ENCODE measurements around the gene ITGA11. TPM values are rescaled to one million over a fixed set of nuclear protein-coding genes. Genes with fewer than 3 reads are reported as not detected.

Gene ITGA11
- total RNA-seq, 2 experiments from 2014 or later: under 0.01 TPM; not detected in 1

GRCh38 chr15:68415061-68415460, 16.9 kb downstream of the ITGA11 start:
- no peaks in the 10 kb centered on the region for H4K20me1 ChIP-seq (ENCODE audit: insufficient read depth, low read length)
- no peaks in the 10 kb centered on the region for H3K36me3 ChIP-seq (ENCODE audit: insufficient read depth, low read length)
- TF ChIP-seq, protein P1, sequence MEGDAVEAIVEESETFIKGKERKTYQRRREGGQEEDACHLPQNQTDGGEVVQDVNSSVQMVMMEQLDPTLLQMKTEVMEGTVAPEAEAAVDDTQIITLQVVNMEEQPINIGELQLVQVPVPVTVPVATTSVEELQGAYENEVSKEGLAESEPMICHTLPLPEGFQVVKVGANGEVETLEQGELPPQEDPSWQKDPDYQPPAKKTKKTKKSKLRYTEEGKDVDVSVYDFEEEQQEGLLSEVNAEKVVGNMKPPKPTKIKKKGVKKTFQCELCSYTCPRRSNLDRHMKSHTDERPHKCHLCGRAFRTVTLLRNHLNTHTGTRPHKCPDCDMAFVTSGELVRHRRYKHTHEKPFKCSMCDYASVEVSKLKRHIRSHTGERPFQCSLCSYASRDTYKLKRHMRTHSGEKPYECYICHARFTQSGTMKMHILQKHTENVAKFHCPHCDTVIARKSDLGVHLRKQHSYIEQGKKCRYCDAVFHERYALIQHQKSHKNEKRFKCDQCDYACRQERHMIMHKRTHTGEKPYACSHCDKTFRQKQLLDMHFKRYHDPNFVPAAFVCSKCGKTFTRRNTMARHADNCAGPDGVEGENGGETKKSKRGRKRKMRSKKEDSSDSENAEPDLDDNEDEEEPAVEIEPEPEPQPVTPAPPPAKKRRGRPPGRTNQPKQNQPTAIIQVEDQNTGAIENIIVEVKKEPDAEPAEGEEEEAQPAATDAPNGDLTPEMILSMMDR (conservative IDR thresholded peaks at IDR 0.05; ENCODE audit: low read length): no peak
- no peak for TF ChIP-seq EZH2phosphoT487 (IDR thresholded peaks at IDR 0.05; ENCODE audit: borderline replicate concordance, low read depth, low read length)
- H3K9me3 ChIP-seq (ENCODE audit: low read length): no peaks in the 10 kb centered on the region
- no TSS peak for BruUV-seq (replicated peaks)
- ChIA-PET POLR2A (no interaction called here), CTCF (ENCODE audit: unreplicated experiment) (no interaction called here)
- no peak overlapping the region for H3K4me2 ChIP-seq (ENCODE audit: low read length)
- intact Hi-C loops (cut with micrococcal nuclease; ENCODE audit: unreplicated experiment): no loop called here
- H3K79me2 ChIP-seq (ENCODE audit: insufficient read depth, low read depth, low read length): no peaks in the 10 kb centered on the region
- no peak for DNase-seq (ENCODE audit: low spot score)
- H3K4me1 ChIP-seq (ENCODE audit: insufficient read depth, low read length, poor library complexity, severe bottlenecking): no peaks in the 10 kb centered on the region
- no peak overlapping the region for H3K4me3 ChIP-seq (ENCODE audit: low read depth, low read length, poor library complexity, severe bottlenecking)
- no peaks in the 10 kb centered on the region for H3K9me2 ChIP-seq (ENCODE audit: insufficient read depth, low read length)
- no peak overlapping the region for H3K27ac ChIP-seq (ENCODE audit: low read depth, low read length, poor library complexity, severe bottlenecking)
- no peak overlapping the region for H2AFZ ChIP-seq (ENCODE audit: low read length)

- ChIA-PET CTCF (ENCODE audit: unreplicated experiment) (no interaction called here), POLR2A (no interaction called here)
- H4K20me1 ChIP-seq (ENCODE audit: insufficient read depth, low read length): no peaks in the 10 kb centered on the region
- no TSS peak for BruUV-seq (replicated peaks)
- H3K9me3 ChIP-seq (ENCODE audit: low read length): no peaks in the 10 kb centered on the region
- no peak overlapping the region for H2AFZ ChIP-seq (ENCODE audit: low read length)
- no peak overlapping the region for H3K4me3 ChIP-seq (ENCODE audit: low read depth, low read length, poor library complexity, severe bottlenecking)
- no peaks in the 10 kb centered on the region for H3K79me2 ChIP-seq (ENCODE audit: insufficient read depth, low read depth, low read length)
- no peak overlapping the region for H3K4me2 ChIP-seq (ENCODE audit: low read length)
- H3K36me3 ChIP-seq (ENCODE audit: insufficient read depth, low read length): no peaks in the 10 kb centered on the region
- H3K4me1 ChIP-seq (ENCODE audit: insufficient read depth, low read length, poor library complexity, severe bottlenecking): no peaks in the 10 kb centered on the region
- TF ChIP-seq EZH2phosphoT487 (IDR thresholded peaks at IDR 0.05; ENCODE audit: borderline replicate concordance, low read depth, low read length): no peak
- TF ChIP-seq, protein P1 (conservative IDR thresholded peaks at IDR 0.05; ENCODE audit: low read length): no peak
- intact Hi-C loops (cut with micrococcal nuclease; ENCODE audit: unreplicated experiment): no loop called here
- no peaks in the 10 kb centered on the region for H3K9me2 ChIP-seq (ENCODE audit: insufficient read depth, low read length)
- no peak overlapping the region for H3K27ac ChIP-seq (ENCODE audit: low read depth, low read length, poor library complexity, severe bottlenecking)
- no peak for DNase-seq (ENCODE audit: low spot score)
Observed at GRCh38 chr15:68414591-68414990, 17.4 kb downstream of the ITGA11 start.

GRCh38 chr15:68414206-68414555, 17.8 kb downstream of the ITGA11 start:
- Histone ChIP-seq H2AFZ (ENCODE audit: low read length) (no peak overlapping the region), H3K27ac (ENCODE audit: low read depth, low read length, poor library complexity, severe bottlenecking) (no peak overlapping the region), H3K9me2 (ENCODE audit: insufficient read depth, low read length) (no peaks in the 10 kb centered on the region), H3K79me2 (ENCODE audit: insufficient read depth, low read depth, low read length) (no peaks in the 10 kb centered on the region), H3K36me3 (ENCODE audit: insufficient read depth, low read length) (no peaks in the 10 kb centered on the region), H4K20me1 (ENCODE audit: insufficient read depth, low read length) (no peaks in the 10 kb centered on the region), H3K9me3 (ENCODE audit: low read length) (no peaks in the 10 kb centered on the region), H3K4me2 (ENCODE audit: low read length) (no peak overlapping the region), H3K4me1 (ENCODE audit: insufficient read depth, low read length, poor library complexity, severe bottlenecking) (no peaks in the 10 kb centered on the region), H3K4me3 (ENCODE audit: low read depth, low read length, poor library complexity, severe bottlenecking) (no peak overlapping the region)
- intact Hi-C loops (cut with micrococcal nuclease; ENCODE audit: unreplicated experiment): no loop called here
- no peak for TF ChIP-seq EZH2phosphoT487 (IDR thresholded peaks at IDR 0.05; ENCODE audit: borderline replicate concordance, low read depth, low read length)
- TF ChIP-seq, protein P1 (conservative IDR thresholded peaks at IDR 0.05; ENCODE audit: low read length): no peak
- POLR2A ChIA-PET: no interaction called here
- CTCF ChIA-PET (ENCODE audit: unreplicated experiment): no interaction called here
- no TSS peak for BruUV-seq (replicated peaks)
- peak; percentile 27 for DNase-seq (ENCODE audit: low spot score)
